ENCODE measurements around the gene SGK1.

DNA sequence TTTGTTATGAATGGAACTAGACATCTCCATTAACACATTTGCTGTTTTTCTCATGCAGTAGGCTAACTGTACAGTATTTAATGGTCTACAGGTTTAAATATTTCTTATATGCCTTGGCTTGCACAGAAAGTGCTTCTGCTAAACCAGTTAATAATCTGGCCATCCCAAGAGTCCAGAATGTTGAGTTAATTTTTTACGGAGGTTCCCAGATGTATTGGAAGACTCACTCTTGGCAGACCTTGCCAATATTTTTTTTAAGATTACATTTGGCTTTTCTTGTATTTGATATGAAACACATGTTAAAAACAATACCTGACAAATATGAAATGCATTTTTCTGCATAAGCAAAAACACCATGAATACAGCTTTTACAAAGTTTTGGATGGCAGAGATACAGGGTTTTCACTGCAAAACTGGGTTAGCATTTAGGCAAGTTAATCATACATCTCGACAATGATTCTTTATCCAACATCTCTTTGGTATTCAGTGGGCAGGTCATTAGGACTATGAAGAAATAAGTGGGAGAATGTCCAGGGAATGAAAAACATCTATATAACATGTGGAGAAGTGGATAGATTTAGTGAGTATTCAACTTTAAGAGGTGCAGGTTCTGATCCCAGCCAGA lies 94.0 kb downstream of the SGK1 start:
- no peak for TF ChIP-seq CTCF (conservative IDR thresholded peaks at IDR 0.05 in 1 of 2, IDR thresholded peaks at IDR 0.05 in 1 of 2; ENCODE audit: extremely low read depth in 1 of 2, insufficient read depth in 1 of 2, low read depth in 1 of 2, low read length in 2 of 2)
- TF ChIP-seq EZH2 (IDR thresholded peaks at IDR 0.05; ENCODE audit: borderline replicate concordance, low read length) = no peak

Measured in mammary epithelial cell (primary cell).